GM08714 (cell line): ENCODE data around the gene RXRB.

Experiments used
- H3K4me3 ChIP-seq: fragments of 200-500 bp; sonication (Bioruptor generic); 2 replicates; pipeline ENCODE4 v1.5.1; 2014; ENCODE audit warnings: mild to moderate bottlenecking, low read length, inconsistent platforms
- ZNF274 ChIP-seq: IDR thresholded peaks from 2 replicates; pipeline ENCODE4 v1.6.1; 2012; ENCODE audit warnings: mild to moderate bottlenecking, low read depth, low read length

The RXRB gene

GRCh38 chr6:33170176-33171015, 30.1 kb downstream of the RXRB start:
- TF ChIP-seq ZNF274, result no peak

GRCh38 chr6:33169291-33170175, 30.9 kb downstream of the RXRB start:
- H3K4me3 ChIP-seq, result no peak overlapping the region
- TF ChIP-seq ZNF274, result no peak

More at GRCh38 chr6:33170176-33171015, 30.1 kb downstream of the RXRB start:
- no peak overlapping the region for H3K4me3 ChIP-seq

GRCh38 chr6:33168639-33169038, 31.8 kb downstream of the RXRB start:
- no peak overlapping the region for H3K4me3 ChIP-seq
- no peak for TF ChIP-seq ZNF274

GRCh38 chr6:33168284-33168601, 32.2 kb downstream of the RXRB start:
- no peak overlapping the region for H3K4me3 ChIP-seq
- no peak for TF ChIP-seq ZNF274

GRCh38 chr6:33167374-33168283, 32.8 kb downstream of the RXRB start:
- no peak for TF ChIP-seq ZNF274
- H3K4me3 ChIP-seq, result no peak overlapping the region

- no peak overlapping the region for H3K4me3 ChIP-seq
- no peak for TF ChIP-seq ZNF274
These were observed 33.7 kb downstream of the RXRB start for GRCh38 chr6:33166811-33167210.

GRCh38 chr6:33166363-33166762, 34.1 kb downstream of the RXRB start:
- H3K4me3 ChIP-seq, result no peak overlapping the region
- no peak for TF ChIP-seq ZNF274

GRCh38 chr6:33165581-33166258, 34.7 kb downstream of the RXRB start:
- TF ChIP-seq ZNF274, result no peak
- no peak overlapping the region for H3K4me3 ChIP-seq

- TF ChIP-seq ZNF274, result no peak
- H3K4me3 ChIP-seq, result no peak overlapping the region
These were observed 35.6 kb downstream of the RXRB start for GRCh38 chr6:33164665-33165373.

- no peak for TF ChIP-seq ZNF274
These were observed 36.3 kb downstream of the RXRB start for GRCh38 chr6:33164176-33164575.

GRCh38 chr6:33163540-33163939, 36.9 kb downstream of the RXRB start:
- no peak for TF ChIP-seq ZNF274

More at GRCh38 chr6:33164176-33164575, 36.3 kb downstream of the RXRB start:
- no peak overlapping the region for H3K4me3 ChIP-seq

GRCh38 chr6:33161354-33162331, 38.8 kb downstream of the RXRB start:
- H3K4me3 ChIP-seq, result no peak overlapping the region; the same call in 1 of the 2 replicates
- TF ChIP-seq ZNF274, result no peak

More at GRCh38 chr6:33163540-33163939, 36.9 kb downstream of the RXRB start:
- H3K4me3 ChIP-seq, result no peak overlapping the region
